ENCODE measurements around the gene CHD3. TPM values are rescaled to one million over a fixed set of nuclear protein-coding genes. Genes with fewer than 3 reads are reported as not detected.

Gene CHD3
- total and polyA plus RNA-seq, 2 of the 13 experiments (the other 11 are each of a cell fraction or from before 2014, with no cell fraction given): 2.7 to 3.7 TPM

DNA sequence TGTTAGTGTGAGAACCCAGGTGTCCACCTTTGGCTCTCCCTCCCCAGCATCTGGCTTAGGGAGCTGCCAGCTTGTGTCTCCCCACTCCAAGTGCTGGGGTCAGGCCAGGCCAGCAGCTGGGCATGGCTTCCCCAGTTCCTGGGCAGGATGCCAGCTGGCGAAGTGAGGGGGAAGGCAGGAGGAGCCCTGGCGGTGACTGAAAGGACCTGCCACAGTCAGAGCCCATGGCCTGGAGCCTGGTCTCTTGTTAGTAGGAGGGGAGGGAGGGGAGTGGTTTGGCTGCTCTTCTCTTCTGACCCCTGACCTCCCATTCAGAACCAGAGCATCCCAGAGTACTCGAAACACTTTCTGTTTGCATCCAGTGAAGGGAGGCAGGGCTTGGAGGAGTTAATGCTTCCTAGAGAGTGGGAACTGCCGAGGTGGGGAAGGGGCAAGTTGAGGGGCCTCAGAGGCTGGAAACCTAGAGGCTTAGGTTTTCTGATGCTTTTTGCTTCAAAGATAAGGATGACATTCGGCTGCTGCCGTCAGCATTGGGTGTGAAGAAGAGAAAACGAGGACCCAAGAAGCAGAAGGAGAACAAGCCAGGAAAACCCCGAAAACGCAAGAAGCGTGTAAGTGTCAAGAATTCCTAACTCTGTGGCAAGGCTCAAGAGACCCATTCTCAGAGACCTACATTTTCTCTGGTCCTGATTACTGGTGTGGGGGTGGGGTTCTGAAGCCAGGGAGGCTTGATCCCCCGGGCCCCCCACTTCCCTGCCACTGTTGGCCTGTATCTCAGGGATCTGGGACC, 772 bp downstream of the CHD3 start (continued):
- TF ChIP-seq ZNF564 (CRISPR knock-in tag; IDR thresholded peaks at IDR 0.05): no peak
- TF ChIP-seq MIXL1 (CRISPR knock-in tag; IDR thresholded peaks at IDR 0.05): peak; percentile 19; the same call in 1 of the 2 replicates
- TF ChIP-seq MYC (CRISPR knock-in tag; IDR thresholded peaks at IDR 0.05; ENCODE audit: borderline replicate concordance): no peak
- TF ChIP-seq ZNF557 (CRISPR knock-in tag; IDR thresholded peaks at IDR 0.05): no peak
- TF ChIP-seq ZBTB8A (CRISPR knock-in tag; IDR thresholded peaks at IDR 0.05; ENCODE audit: borderline replicate concordance, low read depth): no peak
- peak; percentile 31; the same call in 1 of the 2 replicates for TF ChIP-seq HNF4A (CRISPR knock-in tag; IDR thresholded peaks at IDR 0.05)
- TF ChIP-seq RXRB (CRISPR knock-in tag; IDR thresholded peaks at IDR 0.05; ENCODE audit: borderline replicate concordance): peak; percentile 74
- peak; percentile 15 for TF ChIP-seq TEAD3 (CRISPR knock-in tag; optimal IDR thresholded peaks at IDR 0.05; ENCODE audit: borderline replicate concordance)
- TF ChIP-seq, protein P1, sequence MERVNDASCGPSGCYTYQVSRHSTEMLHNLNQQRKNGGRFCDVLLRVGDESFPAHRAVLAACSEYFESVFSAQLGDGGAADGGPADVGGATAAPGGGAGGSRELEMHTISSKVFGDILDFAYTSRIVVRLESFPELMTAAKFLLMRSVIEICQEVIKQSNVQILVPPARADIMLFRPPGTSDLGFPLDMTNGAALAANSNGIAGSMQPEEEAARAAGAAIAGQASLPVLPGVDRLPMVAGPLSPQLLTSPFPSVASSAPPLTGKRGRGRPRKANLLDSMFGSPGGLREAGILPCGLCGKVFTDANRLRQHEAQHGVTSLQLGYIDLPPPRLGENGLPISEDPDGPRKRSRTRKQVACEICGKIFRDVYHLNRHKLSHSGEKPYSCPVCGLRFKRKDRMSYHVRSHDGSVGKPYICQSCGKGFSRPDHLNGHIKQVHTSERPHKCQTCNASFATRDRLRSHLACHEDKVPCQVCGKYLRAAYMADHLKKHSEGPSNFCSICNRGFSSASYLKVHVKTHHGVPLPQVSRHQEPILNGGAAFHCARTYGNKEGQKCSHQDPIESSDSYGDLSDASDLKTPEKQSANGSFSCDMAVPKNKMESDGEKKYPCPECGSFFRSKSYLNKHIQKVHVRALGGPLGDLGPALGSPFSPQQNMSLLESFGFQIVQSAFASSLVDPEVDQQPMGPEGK (CRISPR knock-in tag; IDR thresholded peaks at IDR 0.05): peak; percentile 40; the same call in 1 of the 2 replicates
- TF ChIP-seq, protein P2, sequence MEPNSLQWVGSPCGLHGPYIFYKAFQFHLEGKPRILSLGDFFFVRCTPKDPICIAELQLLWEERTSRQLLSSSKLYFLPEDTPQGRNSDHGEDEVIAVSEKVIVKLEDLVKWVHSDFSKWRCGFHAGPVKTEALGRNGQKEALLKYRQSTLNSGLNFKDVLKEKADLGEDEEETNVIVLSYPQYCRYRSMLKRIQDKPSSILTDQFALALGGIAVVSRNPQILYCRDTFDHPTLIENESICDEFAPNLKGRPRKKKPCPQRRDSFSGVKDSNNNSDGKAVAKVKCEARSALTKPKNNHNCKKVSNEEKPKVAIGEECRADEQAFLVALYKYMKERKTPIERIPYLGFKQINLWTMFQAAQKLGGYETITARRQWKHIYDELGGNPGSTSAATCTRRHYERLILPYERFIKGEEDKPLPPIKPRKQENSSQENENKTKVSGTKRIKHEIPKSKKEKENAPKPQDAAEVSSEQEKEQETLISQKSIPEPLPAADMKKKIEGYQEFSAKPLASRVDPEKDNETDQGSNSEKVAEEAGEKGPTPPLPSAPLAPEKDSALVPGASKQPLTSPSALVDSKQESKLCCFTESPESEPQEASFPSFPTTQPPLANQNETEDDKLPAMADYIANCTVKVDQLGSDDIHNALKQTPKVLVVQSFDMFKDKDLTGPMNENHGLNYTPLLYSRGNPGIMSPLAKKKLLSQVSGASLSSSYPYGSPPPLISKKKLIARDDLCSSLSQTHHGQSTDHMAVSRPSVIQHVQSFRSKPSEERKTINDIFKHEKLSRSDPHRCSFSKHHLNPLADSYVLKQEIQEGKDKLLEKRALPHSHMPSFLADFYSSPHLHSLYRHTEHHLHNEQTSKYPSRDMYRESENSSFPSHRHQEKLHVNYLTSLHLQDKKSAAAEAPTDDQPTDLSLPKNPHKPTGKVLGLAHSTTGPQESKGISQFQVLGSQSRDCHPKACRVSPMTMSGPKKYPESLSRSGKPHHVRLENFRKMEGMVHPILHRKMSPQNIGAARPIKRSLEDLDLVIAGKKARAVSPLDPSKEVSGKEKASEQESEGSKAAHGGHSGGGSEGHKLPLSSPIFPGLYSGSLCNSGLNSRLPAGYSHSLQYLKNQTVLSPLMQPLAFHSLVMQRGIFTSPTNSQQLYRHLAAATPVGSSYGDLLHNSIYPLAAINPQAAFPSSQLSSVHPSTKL (CRISPR knock-in tag; IDR thresholded peaks at IDR 0.05): peak; percentile 34; the same call in 1 of the 2 replicates
- peak; percentile 56 for TF ChIP-seq GATAD2A (CRISPR knock-in tag; IDR thresholded peaks at IDR 0.05)
- TF ChIP-seq, protein P3, sequence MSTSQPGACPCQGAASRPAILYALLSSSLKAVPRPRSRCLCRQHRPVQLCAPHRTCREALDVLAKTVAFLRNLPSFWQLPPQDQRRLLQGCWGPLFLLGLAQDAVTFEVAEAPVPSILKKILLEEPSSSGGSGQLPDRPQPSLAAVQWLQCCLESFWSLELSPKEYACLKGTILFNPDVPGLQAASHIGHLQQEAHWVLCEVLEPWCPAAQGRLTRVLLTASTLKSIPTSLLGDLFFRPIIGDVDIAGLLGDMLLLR (CRISPR knock-in tag; IDR thresholded peaks at IDR 0.05): no peak
- peak; percentile 68 for TF ChIP-seq NR2F6 (IDR thresholded peaks at IDR 0.05)
- TF ChIP-seq NR2F6 (CRISPR knock-in tag; IDR thresholded peaks at IDR 0.05): peak; percentile 78
- TF ChIP-seq KDM2A (CRISPR knock-in tag; IDR thresholded peaks at IDR 0.05; ENCODE audit: borderline replicate concordance, low read depth): peak; percentile 46; the same call in 1 of the 2 replicates
- TF ChIP-seq, protein P4, sequence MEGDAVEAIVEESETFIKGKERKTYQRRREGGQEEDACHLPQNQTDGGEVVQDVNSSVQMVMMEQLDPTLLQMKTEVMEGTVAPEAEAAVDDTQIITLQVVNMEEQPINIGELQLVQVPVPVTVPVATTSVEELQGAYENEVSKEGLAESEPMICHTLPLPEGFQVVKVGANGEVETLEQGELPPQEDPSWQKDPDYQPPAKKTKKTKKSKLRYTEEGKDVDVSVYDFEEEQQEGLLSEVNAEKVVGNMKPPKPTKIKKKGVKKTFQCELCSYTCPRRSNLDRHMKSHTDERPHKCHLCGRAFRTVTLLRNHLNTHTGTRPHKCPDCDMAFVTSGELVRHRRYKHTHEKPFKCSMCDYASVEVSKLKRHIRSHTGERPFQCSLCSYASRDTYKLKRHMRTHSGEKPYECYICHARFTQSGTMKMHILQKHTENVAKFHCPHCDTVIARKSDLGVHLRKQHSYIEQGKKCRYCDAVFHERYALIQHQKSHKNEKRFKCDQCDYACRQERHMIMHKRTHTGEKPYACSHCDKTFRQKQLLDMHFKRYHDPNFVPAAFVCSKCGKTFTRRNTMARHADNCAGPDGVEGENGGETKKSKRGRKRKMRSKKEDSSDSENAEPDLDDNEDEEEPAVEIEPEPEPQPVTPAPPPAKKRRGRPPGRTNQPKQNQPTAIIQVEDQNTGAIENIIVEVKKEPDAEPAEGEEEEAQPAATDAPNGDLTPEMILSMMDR (CRISPR knock-in tag; IDR thresholded peaks at IDR 0.05): peak; percentile 44; the same call in 1 of the 2 replicates
